Stimulated activated CD8-positive, alpha-beta memory T cell treated with anti-CD3 and anti-CD28 coated beads, Interleukin-12 subunit alpha, Interleukin-12 subunit beta, amount 100 ng/mL, for 1 hour (primary cell): ENCODE measurements around the gene TRIM36.
A peak's percentile ranks its signal among the peaks of the same experiment; 100 is the strongest.

Source experiments
- DNase-seq: peaks from one replicate; pipeline ENCODE4 v3.0.0-alpha.2; 2020; ENCODE audit warnings: low read depth

The TRIM36 gene

DNA sequence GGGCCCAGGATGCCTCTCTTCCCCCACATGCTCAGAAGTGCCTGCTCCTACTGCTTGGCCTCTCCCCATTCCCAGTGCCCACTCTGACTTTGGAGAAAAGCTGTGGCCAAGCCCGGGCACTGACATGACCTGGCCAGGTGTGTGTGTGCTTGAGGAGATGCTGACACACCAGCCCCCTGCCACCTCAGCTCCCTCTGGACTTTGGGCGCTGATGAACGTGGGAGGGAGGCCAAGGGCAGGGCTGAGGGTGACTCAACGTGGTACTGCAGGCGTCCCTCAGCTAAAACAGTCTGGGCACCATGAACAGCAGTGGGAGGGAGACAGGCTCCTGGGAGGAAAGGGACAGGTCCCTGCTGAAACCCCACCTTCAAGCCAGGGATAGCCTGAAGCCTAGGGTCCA, 3.9 kb downstream of the TRIM36 start:
- DNase-seq, result no peak

DNA sequence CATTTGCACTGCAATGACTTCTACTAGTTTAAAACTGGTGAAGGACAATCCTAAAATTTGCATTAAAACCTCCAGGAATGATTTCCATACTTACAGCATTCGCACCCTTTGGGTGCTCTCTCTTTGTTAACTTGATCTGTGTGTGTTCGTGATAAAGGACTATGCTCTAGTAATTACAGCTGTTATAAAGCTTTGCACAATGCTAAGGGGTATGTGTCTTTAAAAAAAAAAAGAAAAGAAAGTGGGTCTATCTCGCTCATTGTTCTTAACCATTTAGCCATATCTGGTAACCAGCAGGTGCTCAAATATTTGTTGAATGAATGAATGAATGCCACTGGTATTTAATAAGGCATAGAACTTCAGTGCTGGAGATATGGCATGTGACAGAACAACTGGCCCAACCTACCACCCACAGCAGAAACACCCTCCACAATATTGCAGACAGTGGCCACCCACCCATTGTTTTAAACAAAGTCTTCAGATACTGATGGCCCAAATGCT, 8.7 kb downstream of the TRIM36 start:
- DNase-seq, result no peak

DNA sequence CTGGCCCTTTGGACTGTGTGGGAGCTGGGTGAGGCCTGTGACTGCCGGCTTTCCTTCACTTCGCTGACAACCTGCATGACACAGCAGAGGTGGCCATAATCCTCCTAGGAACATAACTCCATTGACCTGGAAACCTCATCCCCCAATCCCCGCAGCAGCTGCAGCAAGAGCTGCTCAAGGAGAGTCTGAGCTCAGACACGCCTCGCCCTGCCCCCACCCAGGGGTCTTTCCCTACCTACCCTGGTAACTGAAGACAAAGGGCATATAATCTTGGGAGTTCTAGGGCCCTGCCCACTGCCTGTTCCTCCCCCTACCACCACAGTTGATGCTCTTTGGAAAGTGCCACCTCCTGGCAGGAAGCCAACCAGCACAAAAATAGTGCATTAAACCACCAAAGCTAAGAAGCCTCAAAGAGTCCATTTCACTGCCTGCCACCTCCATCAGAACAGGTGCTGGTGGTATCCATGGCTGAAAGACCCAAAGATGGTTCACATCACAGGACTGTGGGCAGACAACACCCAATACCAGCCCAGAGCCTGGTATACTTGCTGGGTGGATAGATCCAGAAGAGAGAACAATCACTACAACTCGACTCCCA, 18.4 kb downstream of the TRIM36 start:
- DNase-seq, result no peak

DNA sequence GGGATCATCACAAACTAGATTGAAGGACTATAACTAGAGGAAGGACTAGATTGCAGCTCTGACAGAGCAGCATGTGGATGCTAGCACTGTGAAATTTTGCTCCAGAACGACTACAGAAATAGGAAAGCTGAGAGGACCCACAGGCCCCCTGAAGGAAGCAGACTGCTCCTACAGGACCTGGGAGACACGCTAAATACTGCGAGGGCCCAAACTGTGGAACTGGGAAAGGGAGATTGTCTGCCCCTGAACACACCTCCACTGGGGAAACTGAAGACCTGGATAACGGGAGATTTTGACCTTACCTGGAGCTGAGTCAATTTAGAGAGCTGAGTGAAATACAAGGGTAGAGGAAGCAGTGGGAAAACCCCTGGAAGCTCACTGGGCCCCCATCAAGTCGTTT, 19.2 kb downstream of the TRIM36 start:
- DNase-seq, result no peak

DNA sequence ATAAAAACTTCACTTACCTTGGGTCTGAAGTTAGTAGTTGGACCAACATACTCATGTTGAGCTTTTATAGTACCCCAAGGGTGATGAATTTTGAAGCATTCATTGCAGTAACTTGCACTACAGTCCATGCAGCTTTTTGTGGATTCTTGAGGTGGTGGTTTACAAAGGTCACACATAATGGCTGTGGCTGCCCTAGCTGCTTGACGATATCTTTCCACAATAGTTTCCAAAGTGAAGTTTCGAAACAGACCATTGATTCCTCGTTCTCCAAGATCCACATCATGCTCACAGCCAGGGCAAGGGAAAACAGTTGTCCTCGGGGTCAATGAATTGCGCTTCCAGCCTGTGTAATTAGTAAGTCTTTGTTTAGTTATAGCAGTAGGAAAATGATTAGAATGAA, 22.7 kb downstream of the TRIM36 start:
- no peak for DNase-seq

DNA sequence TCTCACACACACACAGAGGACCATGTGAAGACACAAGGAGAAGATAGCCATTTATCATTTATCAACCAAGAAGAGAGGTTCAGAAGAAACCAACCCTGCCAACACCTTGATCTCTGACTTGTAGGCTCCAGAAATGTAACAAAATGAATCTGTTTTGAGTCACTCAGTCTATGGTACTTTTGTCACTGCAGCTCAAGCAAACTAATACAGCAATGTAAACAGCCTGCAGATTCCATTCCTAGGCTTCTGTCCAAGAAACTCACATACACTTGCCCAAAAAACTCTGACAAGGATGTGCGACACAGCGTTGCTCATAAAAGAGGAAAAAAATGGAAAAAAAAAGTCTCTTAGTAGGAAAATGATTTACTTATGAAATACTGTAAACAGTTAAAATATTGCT, 33.4 kb downstream of the TRIM36 start:
- no peak for DNase-seq

DNA sequence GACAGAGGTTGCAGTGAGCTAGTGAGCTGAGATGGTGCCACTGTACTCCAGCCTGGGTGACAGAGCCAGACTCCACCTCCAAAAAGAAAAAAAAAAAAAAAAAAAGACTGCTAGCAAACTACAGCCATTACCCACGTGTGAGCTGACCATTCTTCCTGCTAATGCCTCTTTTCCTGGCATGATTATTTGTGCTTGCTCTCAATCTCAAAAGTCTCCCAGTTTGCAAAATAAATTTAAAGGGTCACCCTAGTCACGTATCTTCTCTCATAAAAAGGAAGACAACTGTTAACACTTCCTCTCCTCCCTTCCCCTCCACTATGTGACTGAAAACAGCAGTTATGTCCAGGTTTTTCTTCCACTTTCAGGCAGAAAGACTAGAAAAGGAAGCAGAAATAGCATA, 37.2 kb downstream of the TRIM36 start:
- no peak for DNase-seq

DNA sequence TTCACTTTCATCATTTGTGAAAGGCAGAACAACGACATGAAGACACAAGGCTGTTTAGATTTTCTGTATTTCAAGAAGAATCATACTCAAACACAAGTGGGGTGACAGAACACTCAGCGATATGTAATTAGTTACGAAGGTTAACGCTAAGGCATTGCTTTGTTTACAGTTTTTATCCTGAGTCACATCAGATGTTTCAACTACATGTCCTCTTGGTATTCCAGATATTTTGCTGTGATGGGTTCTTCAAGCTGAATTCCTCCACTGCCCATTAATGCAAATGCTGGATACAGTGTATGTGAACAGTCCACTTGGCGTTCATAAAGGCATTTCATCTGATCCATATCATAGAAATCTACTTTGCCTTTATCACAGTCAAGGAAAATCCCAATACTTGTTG, 43.4 kb downstream of the TRIM36 start:
- DNase-seq, result no peak

DNA sequence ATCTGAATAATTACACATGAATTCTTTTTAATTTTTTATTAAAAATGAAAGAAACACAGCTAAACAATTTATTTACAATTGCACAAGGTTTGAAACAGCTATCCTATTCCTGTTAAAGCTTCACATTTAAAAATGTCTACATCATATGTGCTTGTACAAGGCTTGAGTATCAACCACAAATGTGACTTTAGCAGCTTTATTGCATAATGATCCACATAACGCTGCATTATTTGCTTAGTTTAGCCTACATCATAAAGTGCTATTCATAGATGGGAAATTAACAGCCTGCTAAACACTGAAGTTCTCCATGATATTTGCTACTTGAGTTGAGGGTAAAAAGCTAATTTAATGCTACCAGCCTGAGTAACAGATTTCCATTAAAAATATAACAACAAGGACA, 45.0 kb downstream of the TRIM36 start:
- DNase-seq, result no peak

DNA sequence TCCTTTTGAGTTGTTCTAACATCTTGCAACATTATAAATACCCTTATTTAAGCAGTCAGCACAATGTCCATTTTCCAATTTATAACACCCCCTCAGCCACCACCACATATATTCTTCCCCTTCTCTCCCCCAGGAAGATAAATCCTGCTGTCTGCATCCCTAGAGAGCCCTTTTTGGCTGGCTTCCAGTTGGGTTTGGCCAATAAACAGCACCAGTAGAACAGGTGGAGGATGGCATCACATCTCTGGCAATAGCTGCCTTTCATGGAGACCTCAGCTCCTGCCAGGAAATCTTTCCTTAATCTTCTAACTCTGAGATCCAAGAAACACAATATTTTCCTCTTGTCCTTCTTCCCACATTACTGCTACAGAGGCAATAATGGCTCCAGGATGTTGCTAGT, 53.7 kb downstream of the TRIM36 start:
- DNase-seq, result no peak

DNA sequence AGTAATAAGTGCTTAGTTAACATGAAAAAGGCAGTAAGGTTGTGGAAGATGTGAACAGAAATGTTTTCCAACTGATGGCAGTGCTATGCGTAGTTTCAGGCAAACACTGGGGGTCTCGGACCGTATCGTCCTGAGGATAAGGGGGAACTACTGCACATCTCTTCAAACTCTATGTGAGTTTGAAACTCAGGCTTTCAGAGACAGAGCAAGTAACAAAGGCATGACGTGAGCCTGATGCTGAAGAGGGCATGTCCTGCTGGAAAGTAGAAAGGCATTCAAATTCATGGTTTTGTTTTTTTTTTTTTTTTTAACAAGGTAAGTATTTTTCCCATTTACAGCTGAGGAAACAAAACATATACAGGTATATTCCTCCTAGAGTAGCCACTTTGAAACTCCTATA, 59.9 kb downstream of the TRIM36 start:
- no peak for DNase-seq

DNA sequence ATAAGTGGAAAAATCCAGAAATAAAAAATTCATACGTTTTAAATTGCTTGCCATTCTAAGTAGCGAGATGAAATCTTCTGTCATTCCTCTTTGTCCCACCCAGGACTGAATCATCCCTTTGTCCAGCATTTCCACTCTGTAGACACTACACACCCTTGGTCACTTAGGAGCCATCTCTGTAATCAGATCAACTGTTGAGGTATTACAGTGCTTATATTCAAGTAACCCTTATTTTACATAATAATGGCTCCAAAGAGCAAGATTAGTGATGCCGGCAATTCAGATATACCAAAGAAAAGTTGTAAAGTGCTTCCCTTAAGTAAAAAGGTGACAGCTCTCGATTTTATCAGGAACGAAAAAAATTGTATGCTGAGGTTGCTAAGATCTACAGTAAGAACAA, 60.4 kb downstream of the TRIM36 start:
- no peak for DNase-seq

DNA sequence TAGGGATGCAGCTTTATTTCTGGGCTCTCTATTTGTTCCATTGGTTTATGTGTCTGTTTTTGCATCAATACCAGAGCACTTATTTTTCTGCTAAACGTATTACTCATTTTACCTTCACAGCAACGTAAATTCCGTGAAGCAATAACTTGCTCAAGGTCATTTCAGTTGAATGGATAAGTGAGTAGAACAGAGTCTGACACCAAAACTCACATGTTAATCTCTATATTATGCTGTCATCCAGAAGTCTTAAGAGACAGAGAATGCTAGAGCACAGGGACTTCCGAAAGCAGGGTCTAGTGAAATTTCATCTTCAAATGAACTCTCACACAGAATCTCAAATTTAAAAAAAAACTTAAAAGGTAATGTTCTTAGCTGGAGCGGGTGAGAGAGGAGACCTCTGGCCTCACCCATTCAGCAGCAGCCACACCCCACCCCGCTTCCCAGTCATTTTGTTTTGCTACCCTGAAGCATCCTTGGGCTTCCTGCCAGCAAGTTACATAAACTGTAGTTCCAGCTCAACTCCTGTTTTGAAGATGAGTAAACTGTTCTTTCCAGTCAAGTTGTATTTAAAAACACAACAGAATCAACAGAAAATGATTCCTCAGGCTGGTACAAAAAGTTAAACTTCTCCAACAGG, 69.3 kb downstream of the TRIM36 start:
- DNase-seq, result no peak

DNA sequence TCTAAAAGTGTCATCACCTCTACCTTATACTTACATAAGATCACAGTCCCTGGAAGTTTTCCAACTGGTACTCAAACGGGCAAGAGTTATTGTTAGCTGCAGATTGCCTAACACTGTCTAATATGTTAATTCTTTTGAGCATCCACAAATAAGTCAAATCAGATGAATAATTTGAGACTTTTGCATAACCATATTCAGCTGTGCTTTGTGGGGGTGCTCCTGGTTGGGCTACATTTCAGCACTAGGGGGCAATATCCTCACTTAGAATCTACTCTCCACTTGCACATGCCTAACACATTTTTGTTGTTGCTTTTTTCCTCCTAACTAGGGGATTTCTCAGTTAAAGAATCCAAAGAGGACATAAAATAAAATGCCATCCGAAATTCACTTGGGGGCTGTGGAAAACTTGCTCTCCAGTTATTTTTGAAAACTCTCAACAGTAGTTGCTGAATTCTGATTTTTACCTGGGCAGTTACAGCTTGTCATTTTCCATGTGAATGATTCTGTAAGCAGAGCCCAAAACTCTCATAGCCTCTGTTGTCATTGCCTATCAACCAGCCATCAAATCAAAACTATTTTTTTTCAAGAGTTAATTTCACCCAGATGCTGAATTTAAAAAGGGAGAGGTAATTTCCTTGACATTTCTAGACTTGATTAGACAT, 71.5 kb downstream of the TRIM36 start:
- peak; percentile 6 for DNase-seq

DNA sequence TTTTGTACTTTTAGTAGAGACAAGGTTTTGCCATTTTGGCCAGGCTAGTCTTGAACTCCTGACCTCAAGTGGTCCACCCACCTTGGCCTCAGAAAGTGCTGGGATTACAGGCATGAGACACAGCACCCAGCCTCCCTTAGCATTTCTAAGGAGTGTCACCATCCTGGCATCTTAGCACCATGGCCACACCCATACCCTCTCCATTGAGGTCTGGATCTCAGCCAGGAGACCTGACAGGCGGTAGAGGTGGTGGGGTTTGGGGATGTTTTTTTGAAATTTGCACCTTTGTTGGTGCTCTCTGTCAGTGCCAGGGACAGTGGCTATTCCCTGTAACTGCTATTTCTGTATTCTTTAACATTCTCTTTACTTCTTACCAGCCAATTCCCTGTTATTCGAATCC, 72.5 kb downstream of the TRIM36 start:
- no peak for DNase-seq

DNA sequence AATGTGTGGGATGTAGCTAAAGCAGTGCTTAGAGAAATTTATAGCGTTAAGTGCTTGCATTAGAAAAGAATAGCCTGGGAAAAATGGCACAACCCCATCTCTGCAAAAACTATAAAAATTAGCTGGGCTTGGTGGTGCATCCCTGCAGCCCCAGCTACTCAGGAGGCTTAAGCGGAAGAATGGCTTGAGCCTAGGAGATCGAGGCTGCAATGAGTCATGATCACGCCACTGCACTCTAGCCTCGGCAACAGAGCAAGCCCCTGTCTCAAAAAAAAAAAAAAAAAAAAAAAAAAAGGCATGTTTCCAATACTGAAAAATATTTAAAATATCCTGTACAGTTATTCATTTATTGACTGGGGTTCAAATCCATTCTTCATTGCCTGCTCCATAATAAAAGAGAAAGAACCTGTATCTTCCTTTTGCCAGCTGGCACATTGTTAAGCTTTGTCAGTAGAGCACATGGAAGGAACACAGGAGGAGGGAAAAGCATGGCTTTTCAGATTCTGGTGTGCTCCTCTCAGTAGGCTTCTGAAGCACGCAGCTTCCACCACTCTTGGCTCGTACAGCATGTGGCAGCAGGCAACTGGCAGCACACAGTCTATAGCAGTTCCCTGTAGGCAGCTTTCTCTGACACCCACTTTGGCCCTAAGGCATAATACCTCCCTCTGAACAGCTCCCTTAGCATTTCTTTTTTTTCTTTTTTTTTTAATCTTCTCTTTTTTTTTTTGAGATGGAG, 73.5 kb downstream of the TRIM36 start:
- no peak for DNase-seq

DNA sequence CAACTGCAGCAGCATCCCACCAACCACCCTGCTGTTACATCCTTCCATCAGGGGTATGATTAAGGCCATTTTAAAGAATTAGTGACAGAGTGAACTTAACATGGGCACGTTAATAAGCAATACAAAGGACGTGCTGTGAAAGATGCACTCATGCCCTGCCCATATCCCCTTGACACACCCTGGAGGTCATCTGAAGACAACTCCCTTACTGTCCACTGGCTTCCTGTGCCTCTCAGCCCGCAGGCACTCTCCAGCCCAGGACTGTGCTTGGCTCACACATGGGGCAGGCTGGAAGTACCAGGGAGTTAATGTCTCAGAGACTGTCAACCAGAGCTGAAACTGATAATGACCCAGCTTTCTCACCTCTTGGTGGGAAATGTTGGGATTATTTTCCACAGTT, 81.8 kb downstream of the TRIM36 start:
- DNase-seq, result no peak

DNA sequence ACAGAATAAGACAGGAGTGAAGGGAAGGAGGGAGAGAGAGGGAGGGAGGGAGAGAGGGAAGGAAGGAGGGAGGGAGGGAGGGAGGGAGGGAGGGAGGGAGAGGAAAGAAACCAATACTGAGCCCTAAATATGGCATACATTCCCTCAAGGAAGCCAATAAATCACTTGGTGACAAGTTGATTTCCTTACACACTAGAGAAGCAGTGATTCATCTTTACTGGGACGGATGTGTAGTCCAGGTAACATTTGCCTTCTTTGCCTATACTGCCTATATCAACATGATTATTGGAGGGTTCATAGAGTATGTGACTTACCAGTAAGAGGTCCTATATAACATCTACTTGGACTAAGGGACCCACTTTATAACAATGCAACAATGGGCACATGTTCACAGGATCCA, 83.2 kb downstream of the TRIM36 start:
- no peak for DNase-seq

DNA sequence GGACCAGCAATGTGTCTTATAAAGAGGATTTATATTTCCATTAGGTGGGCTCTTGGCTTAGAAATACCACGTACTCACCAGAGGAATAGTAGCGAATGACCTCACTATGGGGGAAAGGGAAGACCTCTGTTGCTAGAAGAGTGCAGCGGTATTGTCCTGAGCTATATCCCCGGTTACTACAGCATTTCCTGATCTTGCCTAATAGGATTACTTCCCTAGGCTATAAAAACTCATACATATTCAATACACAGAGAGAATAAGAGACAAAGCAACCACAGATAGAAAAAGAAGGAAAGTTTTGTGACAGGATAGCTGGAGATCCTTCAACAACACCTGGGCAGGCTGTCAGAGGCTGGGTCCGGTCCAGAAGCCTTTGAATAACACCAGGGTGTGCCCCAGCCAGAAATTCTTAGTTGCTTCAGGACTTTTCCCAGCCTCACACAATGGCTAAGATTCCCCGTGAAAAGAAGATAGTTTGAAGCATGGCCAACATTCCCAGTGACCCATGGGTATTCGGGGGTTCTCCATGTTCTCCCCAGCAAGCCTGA, 85.4 kb downstream of the TRIM36 start:
- DNase-seq, result no peak

DNA sequence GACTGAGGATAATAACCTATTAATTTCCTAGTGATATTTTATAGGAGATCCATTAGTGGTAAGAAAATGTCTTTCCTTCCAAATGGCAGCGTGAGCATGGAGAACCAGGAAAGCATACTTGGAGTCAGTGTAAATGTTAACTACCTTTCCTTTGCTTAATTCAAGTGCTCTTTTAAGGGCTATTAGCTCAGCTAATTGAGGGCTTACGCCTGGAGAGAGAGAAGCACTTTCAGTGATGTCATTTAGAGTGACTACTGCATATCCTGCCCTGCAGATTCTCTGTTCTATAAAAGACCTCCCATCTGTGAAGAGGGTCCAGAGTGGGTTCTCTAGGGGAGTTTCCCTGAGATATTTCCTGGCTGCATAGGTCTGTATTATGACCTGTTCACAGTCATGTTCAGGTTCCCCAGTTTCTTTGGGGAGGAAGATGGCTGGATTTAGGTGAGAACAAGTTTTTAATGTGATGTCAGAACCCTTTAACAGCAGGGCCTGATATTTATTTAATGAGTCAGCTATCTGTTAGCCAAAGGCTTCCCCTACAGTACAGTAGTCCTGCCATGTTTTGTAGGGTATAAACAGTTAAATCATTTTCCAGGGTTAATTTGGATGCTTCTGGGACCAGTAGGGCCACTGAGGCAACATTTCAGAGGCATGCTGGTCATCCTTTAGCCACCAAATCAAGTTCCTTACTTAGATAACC, 89.6 kb downstream of the TRIM36 start:
- no peak for DNase-seq
